Sigmoid colon (tissue), 7 donors: ENCODE data around the gene CRTC1. TPM values are rescaled to one million over a fixed set of nuclear protein-coding genes. Genes with fewer than 3 reads are reported as not detected.
"Not testable (repeated sequence)": the region's sequence is repeated elsewhere in the genome, so short reads cannot be mapped to it uniquely, and the experiment has no call there.

Source experiments
- DNase-seq: peaks from one replicate; pipeline ENCODE4 v3.0.0-alpha.2; 2019
- H3K27ac ChIP-seq, 4 donors: fragments of 200-600 bp; sonication (generic); one replicate each; pipeline ENCODE4 v1.5.1; 2016 to 2019; ENCODE audit warnings: mild to moderate bottlenecking in 1 of 4
- H3K27me3 ChIP-seq, 3 donors: fragments of 200-600 bp; sonication (generic); one replicate each; pipeline ENCODE4 v1.5.1; 2019; ENCODE audit warnings: mild to moderate bottlenecking in 1 of 3
- H3K36me3 ChIP-seq, 4 donors: fragments of 200-600 bp; sonication (generic); one replicate each; pipeline ENCODE4 v1.5.1; 2016 to 2019
- H3K4me1 ChIP-seq, 4 donors: fragments of 200-600 bp; sonication (generic); one replicate each; pipeline ENCODE4 v1.5.1; 2017 to 2019
- H3K4me3 ChIP-seq, 4 donors: fragments of 200-600 bp; sonication (generic); one replicate each; pipeline ENCODE4 v1.5.1; 2017 to 2019; ENCODE audit warnings: mild to moderate bottlenecking in 2 of 4, moderate library complexity in 1 of 4
- H3K9me3 ChIP-seq, 4 donors: fragments of 200-600 bp in 3 of 4; sonication (generic) in 3 of 4; one replicate each; pipeline versions ENCODE4 v1.5.1 to v1.6.1; 2013 to 2019
- CTCF ChIP-seq, 4 experiments: fragments of 450-650 bp in 3 of 4; fragments of 200-600 bp in 1 of 4; IDR thresholded peaks; one replicate each; pipeline ENCODE4 v1.5.1; 2016 to 2019; ENCODE audit warnings: antibody characterized with exemption in 4 of 4, mild to moderate bottlenecking in 3 of 4, moderate library complexity in 2 of 4
- EP300 ChIP-seq, 4 donors: sonication (generic); formaldehyde crosslinking; IDR thresholded peaks; one replicate each; pipeline ENCODE4 v1.6.1; 2017; ENCODE audit warnings: antibody characterized with exemption in 4 of 4
- POLR2A ChIP-seq, 2 donors: fragments of 450-650 bp; IDR thresholded peaks; one replicate each; pipeline ENCODE4 v1.6.1; 2016; ENCODE audit warnings: antibody characterized with exemption in 2 of 2, mild to moderate bottlenecking in 2 of 2, moderate library complexity in 2 of 2
- POLR2AphosphoS5 ChIP-seq, 4 donors: sonication (generic); formaldehyde crosslinking; IDR thresholded peaks; one replicate each; pipeline ENCODE4 v1.6.1; 2017; ENCODE audit warnings: antibody characterized with exemption in 4 of 4
- WGBS, 2 donors: extraction: QIAGEN DNeasy Blood & Tissue Kit; methylation state at CpG; one replicate each; pipeline ENCODE4 v1.1.7; 2013; 5-methylcytosine and 5-hydroxymethylcytosine counted together
- intact Hi-C: fragments of 100-400 bp; cut with DNase I; formaldehyde crosslinking; loops from one replicate; pipeline ENCODE4 v1.15.1; 2023
- polyA plus RNA-seq, 3 donors: library from polyadenylated mRNA; stranded (reverse); fragments of 200-250 nt; gene quantifications; one replicate each; pipeline ENCODE4 v1.2.3, GENCODE V29; 2013
- total RNA-seq, 4 donors: library from RNA; depleted of rRNA; stranded (reverse); fragments of >200 nt; gene quantifications; one replicate each; pipeline ENCODE4 v1.1.0, GENCODE V29; 2016
- donor health status: healthy with polysubstance abuse.
- donor health status: Bipolar disorder and iron deficiency.
- donor health status: healthy.

Gene CRTC1
- total and polyA plus RNA-seq, 7 donors: 2.5 to 8.9 (median 3.6) TPM

GRCh38 chr19:18719541-18719940, 36.1 kb downstream of the CRTC1 start:
- H3K9me3 ChIP-seq: no peaks in the 10 kb centered on the region
- WGBS, 2 donors: 91 to 92% methylated on average over 25 of the region's 25 CpGs

GRCh38 chr19:18723871-18724377, 40.4 kb downstream of the CRTC1 start:
- DNase-seq: no peak
- Histone ChIP-seq H3K27ac (no peak overlapping the region), H3K9me3 (no peaks in the 10 kb centered on the region), H3K36me3 (peaks cover 0 to 6% (median 0%) of the 10 kb centered on the region in 4 donors), H3K4me1 (no peaks in the 10 kb centered on the region), H3K27me3 (no peaks in the 10 kb centered on the region), H3K4me3 (no peak overlapping the region)
- TF ChIP-seq CTCF (IDR thresholded peaks at IDR 0.05): no peak
- no peak for TF ChIP-seq POLR2AphosphoS5 (IDR thresholded peaks at IDR 0.05)
- no peak for TF ChIP-seq POLR2A (IDR thresholded peaks at IDR 0.05)
- no peak for TF ChIP-seq EP300 (IDR thresholded peaks at IDR 0.05)
- WGBS, 2 donors: 90 to 95% methylated on average over 21 of the region's 21 CpGs
- intact Hi-C loops: no loop called here

More at GRCh38 chr19:18719541-18719940, 36.1 kb downstream of the CRTC1 start:
- H3K4me3 ChIP-seq: no peak overlapping the region
- H3K4me1 ChIP-seq: no peaks in the 10 kb centered on the region
- no peak overlapping the region for H3K27ac ChIP-seq
- intact Hi-C loops: loop anchor here (10.0 kb wide), 1 partner anchor 125 kb away; no protein-coding TSS in a partner anchor
- TF ChIP-seq POLR2AphosphoS5 (IDR thresholded peaks at IDR 0.05): no peak
- TF ChIP-seq EP300 (IDR thresholded peaks at IDR 0.05): no peak
- no peak for TF ChIP-seq POLR2A (IDR thresholded peaks at IDR 0.05)
- no peaks in the 10 kb centered on the region for H3K27me3 ChIP-seq
- H3K36me3 ChIP-seq: peaks cover 0 to 6% (median 0%) of the 10 kb centered on the region in 4 donors
- DNase-seq: no peak

- H3K27me3 ChIP-seq: no peaks in the 10 kb centered on the region
- H3K9me3 ChIP-seq: no peaks in the 10 kb centered on the region
- no peak overlapping the region for H3K4me3 ChIP-seq
- WGBS, 2 donors: 92 to 94% methylated on average over 30 of the region's 30 CpGs
- intact Hi-C loops: no loop called here
- peaks cover 0 to 6% (median 0%) of the 10 kb centered on the region in 4 donors for H3K36me3 ChIP-seq
- no peak for DNase-seq
- peak overlapping the region in 1 of 4 donors; percentile 33 for H3K27ac ChIP-seq
- no peak for TF ChIP-seq POLR2AphosphoS5 (IDR thresholded peaks at IDR 0.05)
- TF ChIP-seq CTCF (IDR thresholded peaks at IDR 0.05): no peak
- no peak for TF ChIP-seq POLR2A (IDR thresholded peaks at IDR 0.05)
- no peak for TF ChIP-seq EP300 (IDR thresholded peaks at IDR 0.05)
- H3K4me1 ChIP-seq: no peaks in the 10 kb centered on the region
Measured at GRCh38 chr19:18725841-18726770, 42.6 kb downstream of the CRTC1 start.

- Histone ChIP-seq H3K4me3 (no peak overlapping the region), H3K27me3 (no peaks in the 10 kb centered on the region), H3K9me3 (no peaks in the 10 kb centered on the region), H3K4me1 (no peaks in the 10 kb centered on the region), H3K36me3 (peaks cover 0 to 6% (median 0%) of the 10 kb centered on the region in 4 donors), H3K27ac (no peak overlapping the region)
- intact Hi-C loops: no loop called here
- 80 to 97% methylated on average over 6 of the region's 6 CpGs for WGBS, 2 donors
- TF ChIP-seq POLR2AphosphoS5 (IDR thresholded peaks at IDR 0.05): no peak
- TF ChIP-seq EP300 (IDR thresholded peaks at IDR 0.05): no peak
- TF ChIP-seq POLR2A (IDR thresholded peaks at IDR 0.05): no peak
- no peak for TF ChIP-seq CTCF (IDR thresholded peaks at IDR 0.05)
- DNase-seq: no peak
Measured at GRCh38 chr19:18726846-18727245, 43.4 kb downstream of the CRTC1 start.

GRCh38 chr19:18727602-18728001, 44.1 kb downstream of the CRTC1 start:
- H3K27ac ChIP-seq, H3K27me3 ChIP-seq, H3K4me1 ChIP-seq, H3K9me3 ChIP-seq, DNase-seq, H3K36me3 ChIP-seq, intact Hi-C loops, H3K4me3 ChIP-seq: not testable (repeated sequence)
- 97 to 98% methylated on average over 6 of the region's 6 CpGs for WGBS, 2 donors
